Measurements from ENCODE around the gene KIAA1614. TPM values are rescaled to one million over a fixed set of nuclear protein-coding genes. Genes with fewer than 3 reads are reported as not detected.

KIAA1614 gene
- under 1 TPM in 1 of 2 experiments, not detected in 1; 0.12 TPM for total RNA-seq

DNA sequence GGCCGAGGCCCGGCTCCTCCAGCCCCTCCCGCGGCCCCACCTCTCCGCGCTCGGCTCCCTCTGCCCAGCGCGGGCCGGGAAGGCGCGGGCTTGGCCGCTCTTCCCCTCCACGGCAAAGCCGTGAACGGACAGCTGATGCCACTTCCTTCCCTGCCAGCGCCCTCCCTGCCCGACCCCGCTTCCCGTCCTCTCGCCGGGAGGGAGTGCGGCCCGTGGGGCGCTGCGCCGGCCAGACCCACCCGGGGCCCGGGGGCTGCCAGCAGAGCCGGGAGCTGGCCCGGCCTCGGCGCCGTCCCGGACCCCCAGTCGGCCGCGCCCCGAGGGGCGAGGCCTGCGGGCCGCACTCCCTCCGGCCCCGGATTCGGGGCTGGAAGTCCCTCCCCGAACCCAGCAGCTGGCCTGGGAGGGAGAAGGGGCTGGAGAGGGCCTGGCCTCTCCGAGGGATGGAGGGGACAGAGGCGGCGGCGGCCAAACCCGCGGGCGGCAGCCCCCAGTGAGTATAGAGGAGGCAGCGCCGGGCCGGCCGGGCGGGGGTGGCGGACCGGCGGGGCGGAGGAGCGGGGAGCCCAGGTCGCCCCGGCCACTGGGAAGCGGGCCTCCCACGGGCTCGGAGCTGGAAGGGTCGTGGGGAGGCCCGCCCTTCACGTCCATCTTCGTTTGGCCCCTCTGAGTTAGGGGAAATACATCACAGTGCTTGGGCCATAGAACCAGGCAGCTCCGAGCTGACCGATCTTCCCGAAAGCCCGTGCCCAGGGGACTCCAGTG lies at the start of gene KIAA1614:
Gene KIAA1614, plus strand, starts transcription at position 97 of the 765 bp plus-strand sequence. Its CDS starts 347 bp downstream, at position 444.

Other genes starting within 250 kb of the KIAA1614 start
- gene STX6, start 110.0 kb downstream of the KIAA1614 start, total RNA-seq, result 10 to 100 TPM; 21.3 to 21.5 TPM
- 10 to 100 TPM; 31.6 to 32.7 TPM for gene MR1, start 121.1 kb downstream of the KIAA1614 start, total RNA-seq
- 10 to 100 TPM; 25.1 to 26.3 TPM for gene IER5, start 175.8 kb downstream of the KIAA1614 start, total RNA-seq